IPS-11a (cell line): ENCODE results near the gene B4GALT7.

Experiments used
- H3K4me3 ChIP-seq: one replicate; pipeline ENCODE4 v1.5.1; 2013; ENCODE audit warnings: low read depth, low read length, control low read depth

B4GALT7 gene

DNA sequence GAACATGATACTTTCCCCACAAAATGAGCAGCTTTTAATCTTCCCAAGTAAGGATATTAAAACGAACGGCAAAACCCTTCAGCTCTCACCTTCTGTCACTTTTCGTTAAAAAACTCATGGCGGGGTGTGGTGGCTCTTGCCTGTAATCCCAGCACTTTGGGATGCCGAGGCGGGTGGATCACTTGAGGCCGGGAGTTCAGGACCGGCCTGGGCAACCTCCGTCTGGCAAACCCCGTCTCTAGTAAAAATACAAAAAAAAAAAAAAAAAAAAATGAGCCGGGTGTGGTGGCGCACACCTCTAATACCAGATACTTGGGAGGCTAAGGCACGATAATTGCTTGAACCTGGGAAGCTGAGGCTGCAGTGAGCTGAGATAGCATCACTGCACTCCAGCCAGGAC lies 7.0 kb upstream of the B4GALT7 start:
- peak overlapping the region; percentile 87 for H3K4me3 ChIP-seq

DNA sequence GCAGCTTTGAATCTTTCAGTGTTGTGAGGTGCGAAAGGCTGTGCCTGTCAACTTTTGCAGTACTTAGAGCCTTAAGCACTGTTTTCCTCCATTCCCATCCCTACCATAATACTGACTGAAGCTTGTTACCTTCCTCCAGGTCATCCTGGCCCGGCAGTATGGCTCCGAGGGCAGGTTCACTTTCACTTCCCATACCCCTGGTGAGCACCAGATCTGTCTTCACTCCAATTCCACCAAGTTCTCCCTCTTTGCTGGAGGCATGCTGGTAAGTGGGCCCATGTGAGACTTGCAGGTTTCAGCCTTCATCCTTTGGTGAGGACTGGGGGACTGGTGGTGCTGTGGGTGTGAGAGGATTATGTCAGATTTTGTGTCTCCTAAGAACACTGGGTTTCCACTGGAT lies 6.4 kb upstream of the B4GALT7 start:
- H3K4me3 ChIP-seq = no peak overlapping the region

DNA sequence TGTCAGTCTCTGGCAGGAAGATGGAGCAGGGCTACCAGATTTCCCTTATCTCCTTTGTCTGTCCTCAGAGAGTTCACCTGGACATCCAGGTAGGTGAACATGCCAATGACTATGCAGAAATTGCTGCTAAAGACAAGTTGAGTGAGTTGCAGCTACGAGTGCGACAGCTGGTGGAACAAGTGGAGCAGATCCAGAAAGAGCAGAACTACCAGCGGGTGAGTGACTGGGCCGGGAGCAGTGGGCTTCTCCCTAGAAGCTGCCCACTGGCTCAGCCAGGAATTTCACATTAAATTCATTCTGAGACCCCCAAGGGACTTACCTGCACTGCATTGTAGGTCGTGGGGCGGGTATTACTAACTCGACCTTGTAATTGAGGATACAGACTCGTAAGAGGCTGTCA lies 5.9 kb upstream of the B4GALT7 start:
- H3K4me3 ChIP-seq = no peak overlapping the region

DNA sequence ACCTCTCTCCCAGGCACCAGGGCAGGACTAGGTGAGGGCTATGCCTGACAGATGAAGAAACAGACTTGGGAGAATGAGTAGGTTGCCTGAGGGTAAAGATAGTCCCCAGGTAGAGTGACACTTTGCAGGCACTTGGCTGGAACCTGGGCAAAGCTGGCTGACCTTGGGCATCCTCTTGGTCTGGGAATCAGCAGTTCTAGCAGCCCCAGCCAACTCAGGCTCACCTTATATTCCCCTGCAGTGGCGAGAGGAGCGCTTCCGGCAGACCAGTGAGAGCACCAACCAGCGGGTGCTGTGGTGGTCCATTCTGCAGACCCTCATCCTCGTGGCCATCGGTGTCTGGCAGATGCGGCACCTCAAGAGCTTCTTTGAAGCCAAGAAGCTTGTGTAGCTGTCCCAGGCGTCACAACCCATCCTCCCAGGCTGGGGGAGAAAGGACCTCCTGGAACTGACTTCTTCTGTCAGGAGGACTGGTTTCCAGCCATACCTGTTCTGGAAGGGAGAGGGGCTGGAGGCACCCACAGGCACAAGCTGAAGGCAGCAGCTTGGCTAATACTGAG lies 4.8 kb upstream of the B4GALT7 start:
- no peak overlapping the region for H3K4me3 ChIP-seq

DNA sequence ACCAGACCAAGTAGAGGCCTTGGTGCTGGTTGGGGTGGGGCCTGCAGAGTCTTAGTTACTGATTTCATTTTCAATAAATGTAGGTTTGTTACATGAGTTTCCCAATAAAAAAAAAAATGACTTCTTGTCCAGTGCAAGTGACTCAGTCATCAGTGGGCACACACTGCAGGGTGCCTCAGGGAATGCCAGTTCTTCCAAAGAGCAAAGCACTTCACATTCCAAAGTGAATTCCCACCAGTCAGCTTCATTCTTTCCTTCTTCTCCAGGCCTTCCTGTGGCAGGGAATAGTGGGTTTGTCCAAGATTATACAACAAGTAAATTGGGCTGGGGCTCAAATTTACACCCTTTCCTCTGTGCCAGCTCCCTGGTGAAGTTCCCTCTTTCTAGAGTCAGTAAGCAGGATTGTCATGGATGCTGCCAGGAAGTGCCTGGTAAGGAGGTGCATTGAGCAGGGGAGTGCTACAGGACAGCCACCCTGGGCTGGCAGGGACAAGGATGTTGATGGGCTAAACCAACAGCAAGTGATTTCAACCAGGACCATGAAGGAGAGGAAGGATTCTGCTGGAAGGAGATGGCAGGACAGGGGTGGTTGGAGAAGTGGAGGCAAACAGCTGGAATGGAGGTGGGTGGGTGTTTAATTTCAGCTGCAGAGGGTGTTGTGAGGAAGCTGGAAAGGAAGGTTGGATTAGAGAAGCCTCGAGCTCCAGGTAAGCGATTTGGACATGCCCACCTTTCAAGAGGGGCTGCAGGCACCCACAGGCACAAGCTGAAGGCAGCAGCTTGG lies 3.7 kb upstream of the B4GALT7 start:
- no peak overlapping the region for H3K4me3 ChIP-seq

DNA sequence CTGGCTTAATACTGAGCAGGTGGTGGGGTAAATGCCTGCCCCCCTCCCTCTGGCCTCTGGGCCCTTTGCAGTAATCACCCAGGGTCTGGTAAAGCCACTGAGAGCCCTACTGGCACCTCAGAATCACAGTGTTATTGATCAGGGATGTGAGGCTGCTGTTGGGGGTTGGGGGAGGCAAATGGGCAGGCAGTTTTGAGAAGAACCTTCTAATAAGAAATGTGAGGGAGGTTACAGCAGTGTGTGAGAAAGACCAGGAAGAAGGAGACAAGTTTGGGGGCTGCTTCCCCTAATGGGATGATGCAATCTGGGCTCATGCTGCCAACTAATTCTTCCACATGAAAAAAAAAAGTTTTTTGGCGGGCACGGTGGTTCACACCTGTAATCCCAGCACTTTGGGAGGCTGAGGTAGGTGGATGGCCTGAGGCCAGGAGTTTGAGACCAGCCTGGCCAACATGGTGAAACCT lies 3.1 kb upstream of the B4GALT7 start:
- H3K4me3 ChIP-seq = no peak overlapping the region

DNA sequence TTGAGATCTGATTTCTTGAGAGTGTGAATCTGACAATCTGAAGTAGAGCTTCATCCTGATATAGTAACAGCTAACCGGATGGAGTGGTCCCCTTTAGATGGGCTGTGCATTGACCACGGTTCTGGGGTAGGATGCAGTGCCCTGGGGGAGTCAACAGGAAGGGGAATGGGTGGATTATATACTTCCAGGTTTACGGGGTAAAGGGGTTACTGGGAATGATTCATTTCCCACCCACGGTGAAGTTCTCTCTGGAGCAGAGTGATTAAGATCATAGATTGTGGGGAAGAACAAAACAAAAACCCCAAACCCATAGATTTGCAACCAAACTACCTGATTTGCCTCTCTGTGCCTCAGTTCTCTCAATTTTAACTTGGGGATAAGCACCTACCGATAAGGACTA lies 1.5 kb upstream of the B4GALT7 start:
- H3K4me3 ChIP-seq = no peak overlapping the region

DNA sequence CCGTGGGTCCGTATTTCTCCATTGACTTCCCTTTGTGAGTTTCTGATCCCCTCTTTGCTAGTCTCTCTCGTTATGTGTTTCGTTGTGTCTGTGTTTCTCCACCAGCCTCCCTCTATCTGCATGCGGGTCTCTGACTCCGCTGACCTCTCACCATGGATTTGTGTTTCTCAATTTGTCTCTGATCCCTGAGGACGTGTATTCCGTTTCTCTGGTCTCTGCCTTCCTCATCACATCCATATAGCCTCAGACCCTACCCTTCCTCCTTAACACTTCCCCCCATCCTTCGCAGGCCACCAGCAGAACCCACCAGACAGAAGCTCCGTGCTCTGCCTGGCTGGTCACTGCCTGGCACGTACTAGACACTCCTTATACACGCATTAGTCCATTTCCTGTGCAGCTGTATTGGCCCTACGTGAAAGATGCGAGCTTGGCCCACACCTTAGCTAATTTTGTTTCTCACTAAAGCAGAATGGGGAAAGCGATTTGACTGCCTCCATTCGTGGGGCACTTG lies 631 bp downstream of the B4GALT7 start:
- peak overlapping the region; percentile 90 for H3K4me3 ChIP-seq

DNA sequence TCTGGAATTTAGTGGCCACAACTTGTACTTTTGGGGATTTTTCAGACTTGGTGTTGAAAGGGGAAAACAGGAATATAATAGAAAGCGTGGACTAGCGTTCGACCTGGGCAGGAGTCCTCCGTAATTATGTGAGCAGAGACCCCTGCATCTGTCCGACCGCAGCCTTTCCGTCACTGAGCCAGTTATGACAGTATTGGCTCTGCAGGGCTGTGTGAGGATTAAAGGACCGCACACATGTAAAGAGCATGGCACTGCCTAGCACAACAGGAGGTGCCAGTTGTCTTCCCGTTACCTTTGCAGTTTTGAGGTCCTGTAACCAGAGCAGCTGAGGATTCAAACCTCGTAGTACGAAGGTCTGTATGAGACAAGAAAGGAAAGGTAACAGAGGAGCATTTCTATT lies 1.2 kb downstream of the B4GALT7 start:
- H3K4me3 ChIP-seq = no peak overlapping the region

DNA sequence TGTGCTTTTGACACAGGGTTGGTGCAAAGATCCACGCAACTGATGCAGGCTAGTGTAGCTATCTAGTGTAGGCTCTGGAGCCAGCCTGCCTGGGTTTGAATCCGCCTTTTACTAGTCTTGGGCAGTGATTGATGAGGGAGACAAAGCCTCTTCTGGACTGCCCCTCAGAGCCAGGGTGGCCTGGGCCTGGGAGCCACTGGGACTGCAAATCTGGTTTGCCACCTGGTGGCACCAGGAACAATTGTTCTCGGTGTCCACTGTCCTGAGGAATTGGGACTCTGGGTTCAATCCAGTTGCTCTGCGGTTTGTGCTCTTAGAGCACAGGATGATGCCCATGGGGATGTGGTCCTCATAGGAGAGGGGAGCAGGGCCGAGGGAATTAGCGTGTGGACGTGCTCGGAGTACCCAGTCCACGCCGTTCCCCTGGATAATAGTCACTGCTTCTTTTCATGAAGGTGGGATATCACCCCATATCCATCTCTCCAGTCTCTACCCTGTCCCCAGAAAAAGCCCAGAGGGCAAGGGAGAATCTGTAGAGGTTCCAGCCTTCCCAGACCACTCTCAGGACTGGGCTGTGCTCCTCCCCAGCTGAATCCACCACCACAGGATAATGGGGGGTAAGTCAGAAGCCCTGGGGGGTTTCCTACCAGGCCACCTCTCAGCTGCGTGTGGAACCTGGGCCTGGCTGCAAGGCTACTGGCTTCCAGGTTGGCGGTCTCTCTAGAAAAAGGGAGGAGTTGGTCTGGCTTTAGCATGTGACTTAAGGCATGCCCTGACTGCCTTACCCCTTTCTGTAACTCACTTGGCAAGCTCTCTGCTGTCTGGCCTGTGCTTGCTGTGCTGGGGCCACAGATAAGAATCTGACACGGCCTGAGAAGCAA lies 1.9 kb downstream of the B4GALT7 start:
- no peak overlapping the region for H3K4me3 ChIP-seq

DNA sequence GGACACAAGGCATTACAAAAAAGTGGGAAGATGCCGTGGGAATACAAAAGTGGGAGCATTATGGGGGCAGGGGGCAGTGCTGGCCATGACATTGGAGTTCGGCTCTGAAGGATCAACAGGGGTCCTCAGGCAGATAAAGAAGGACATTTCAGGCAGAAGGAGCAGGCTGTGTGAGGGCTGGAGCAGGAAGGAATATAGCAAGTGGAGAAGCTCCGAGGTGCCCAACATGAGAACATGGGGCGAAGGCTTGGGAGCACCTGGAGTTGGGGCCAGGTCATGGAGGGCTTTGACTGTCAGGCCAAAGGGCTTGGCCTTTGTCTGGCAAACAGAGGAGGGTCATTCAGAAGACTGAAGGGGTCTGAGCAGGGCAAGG lies 2.5 kb downstream of the B4GALT7 start:
- H3K4me3 ChIP-seq = no peak overlapping the region

DNA sequence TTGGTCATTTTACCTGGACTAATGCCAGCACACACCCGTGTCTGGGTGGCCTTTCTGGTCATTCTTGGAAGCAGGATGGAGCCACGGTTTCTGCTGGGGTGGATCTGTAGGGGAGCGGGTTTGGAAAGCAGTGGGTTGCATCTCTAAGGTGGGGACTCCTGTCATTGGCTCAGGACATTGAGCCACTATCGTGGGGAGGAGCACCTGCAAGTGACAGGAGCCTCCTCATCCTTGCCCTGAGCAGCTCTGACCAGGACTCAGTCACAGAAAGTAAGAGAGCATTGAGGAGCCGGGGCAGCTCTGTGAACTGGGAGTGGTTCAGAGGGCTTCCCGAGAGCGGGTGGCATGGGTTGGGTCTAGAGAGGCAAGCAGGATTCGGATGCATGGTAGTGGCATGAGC lies 3.7 kb downstream of the B4GALT7 start:
- no peak overlapping the region for H3K4me3 ChIP-seq

DNA sequence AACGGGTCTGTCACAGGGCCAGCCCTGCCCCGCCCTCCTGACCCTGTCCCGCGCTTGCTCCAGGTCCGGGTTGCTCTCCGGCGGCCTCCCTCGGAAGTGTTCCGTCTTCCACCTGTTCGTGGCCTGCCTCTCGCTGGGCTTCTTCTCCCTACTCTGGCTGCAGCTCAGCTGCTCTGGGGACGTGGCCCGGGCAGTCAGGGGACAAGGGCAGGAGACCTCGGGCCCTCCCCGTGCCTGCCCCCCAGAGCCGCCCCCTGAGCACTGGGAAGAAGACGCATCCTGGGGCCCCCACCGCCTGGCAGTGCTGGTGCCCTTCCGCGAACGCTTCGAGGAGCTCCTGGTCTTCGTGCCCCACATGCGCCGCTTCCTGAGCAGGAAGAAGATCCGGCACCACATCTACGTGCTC lies 4.2 kb downstream of the B4GALT7 start:
- no peak overlapping the region for H3K4me3 ChIP-seq

DNA sequence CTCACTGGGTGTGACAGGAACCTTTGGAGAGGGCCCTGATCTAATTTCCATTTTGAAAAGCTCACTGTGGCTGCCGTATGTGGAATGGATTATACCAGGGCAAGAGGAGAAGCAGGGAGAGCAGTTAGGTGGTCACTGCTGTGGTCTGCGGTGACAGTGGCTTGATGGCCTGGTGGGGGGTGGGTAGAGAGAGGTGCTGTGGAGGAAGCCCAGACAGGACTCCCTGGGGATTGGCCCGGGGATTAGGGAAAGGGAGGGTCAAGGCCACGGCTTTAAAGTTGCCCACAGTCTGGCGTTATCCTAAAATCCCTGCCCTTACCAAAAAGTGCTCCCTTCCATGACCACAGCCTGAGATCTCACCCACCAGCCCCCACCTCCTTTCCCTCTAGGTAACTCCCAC lies 4.7 kb downstream of the B4GALT7 start:
- no peak overlapping the region for H3K4me3 ChIP-seq

DNA sequence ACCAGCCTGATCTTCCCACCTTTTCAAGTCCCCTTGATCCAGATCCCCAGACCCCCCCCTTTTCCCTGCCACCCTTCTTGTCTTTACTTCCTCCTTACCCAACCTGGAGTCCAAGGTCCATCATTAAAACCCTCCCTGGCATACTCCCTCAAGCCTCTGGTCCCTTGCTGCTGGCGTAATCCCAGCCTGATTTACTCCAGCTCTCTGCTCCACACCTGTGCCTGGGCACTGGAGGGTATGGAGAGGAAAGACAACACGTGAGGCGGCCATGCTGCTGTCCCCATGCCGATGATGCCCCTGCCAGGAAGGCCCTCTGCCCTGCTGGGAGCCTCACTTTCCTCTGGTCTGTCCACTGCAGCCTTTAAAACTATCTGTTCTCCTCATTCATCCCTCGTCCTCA lies 5.1 kb downstream of the B4GALT7 start:
- no peak overlapping the region for H3K4me3 ChIP-seq

DNA sequence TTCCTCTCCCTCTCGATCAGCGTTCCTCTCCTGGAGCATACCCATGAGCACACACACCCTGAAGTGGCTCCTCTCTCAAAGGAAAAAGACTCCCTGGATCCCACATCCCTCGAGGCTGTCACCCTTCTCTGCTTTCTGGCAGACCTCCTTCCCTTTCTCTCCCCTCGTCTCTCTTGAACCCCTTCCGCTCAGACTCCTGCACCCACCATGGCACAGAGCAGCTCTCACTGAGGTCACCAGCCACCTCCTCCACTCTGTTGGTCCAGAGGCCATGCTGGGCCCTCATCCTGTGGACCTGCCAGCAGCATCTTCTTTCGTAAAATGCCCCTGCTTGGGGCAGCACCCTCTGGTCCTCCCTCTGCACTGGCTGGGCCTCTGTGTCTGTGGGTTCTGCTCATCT lies 5.7 kb downstream of the B4GALT7 start:
- H3K4me3 ChIP-seq = no peak overlapping the region

DNA sequence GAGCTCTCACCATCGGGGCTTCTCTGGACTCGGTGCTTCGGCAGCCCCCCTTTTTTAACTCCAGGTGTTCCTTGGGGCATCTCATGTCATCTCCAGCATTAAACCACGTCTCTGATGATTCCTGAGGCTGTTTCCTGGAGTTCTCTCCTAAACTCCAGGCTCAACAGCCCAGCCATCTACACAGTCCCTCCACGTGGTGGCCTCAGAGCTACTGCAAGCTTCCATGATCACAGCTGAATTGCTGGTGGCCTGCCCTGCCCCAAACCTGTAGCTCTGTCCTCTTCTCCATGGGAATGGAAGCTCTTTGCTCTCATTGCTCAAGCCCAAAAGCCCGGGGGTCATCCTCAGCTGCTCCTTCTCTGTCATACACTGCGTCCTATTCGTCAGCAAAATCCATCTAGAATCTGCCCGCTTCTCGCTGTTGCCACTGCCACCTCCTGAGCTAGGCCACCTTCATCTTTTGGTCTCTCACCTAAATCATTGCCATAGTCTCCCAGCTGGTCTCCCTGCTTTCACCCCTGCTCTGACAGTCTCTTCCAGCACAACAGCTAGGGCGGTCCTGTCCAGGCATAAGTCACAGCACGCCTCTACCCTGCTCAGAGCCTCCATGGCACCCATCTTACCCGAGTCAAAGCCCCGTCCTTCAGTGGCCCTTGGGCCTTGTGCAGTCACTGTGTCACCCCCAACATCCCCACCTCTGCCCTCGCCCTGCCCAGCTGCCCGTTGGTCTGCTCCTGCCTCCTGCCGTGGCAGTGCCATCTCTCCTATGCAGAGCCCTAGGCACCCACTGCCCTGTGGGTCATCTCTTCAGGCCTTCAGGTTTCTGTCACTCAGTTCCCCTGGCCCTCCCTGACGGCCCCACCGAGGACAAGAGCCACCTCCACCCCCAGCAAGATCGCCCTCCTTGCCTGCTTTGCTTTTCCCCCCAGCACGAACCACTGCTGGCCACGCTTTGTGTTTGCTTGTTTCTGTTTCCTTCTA lies 6.4 kb downstream of the B4GALT7 start:
- H3K4me3 ChIP-seq = no peak overlapping the region

DNA sequence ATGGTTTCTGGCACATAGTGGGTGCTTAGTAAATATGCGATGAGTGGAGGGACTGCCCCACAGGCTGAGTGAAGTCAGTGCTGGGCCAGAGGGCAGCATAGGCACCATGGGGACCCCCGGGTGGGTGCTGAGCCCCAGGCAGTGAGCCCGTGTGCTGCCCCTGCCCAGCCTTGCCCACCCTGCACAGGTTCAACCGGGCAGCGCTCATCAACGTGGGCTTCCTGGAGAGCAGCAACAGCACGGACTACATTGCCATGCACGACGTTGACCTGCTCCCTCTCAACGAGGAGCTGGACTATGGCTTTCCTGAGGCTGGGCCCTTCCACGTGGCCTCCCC lies 7.2 kb downstream of the B4GALT7 start:
- H3K4me3 ChIP-seq = no peak overlapping the region

DNA sequence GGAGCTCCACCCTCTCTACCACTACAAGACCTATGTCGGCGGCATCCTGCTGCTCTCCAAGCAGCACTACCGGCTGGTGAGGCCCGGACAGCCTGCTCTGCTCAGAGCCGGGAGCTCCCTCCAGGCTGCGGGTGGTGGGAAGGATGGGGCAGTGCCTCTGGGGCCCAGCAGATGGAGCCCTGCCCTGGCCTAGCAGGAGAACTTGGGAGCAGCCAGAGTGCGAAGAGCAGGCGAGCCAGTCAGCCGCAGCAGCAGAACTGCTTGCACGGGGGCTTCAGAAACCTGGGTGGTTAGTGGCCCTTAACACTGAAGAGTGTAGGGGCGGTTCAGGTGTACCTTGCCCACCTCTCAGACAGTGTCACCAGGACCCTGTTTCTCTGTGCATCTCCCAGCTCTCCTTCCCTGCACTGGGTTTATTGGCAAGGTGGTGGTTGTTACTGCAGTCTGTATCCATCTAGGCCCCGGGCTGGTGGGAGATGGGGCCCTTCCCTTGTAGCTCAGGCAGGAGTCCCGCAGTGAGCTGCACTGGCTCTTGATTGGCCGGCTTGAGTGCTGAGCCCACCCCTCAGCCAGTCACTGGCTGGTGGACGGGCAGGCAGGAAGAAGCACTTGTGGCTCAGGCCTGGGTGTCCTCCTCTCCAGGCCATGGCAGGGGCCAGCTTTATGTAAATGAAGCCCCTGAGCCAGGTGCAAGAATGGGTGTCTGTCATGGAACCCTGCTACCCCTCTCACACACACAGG lies 7.7 kb downstream of the B4GALT7 start:
- H3K4me3 ChIP-seq = no peak overlapping the region
